CD4-positive, alpha-beta T cell treated with Interleukin-4 for 4 hours (primary cell): ENCODE results near the gene AFF3.
"Not testable (repeated sequence)": the region's sequence is repeated elsewhere in the genome, so short reads cannot be mapped to it uniquely, and the experiment has no call there.

ENCODE experiments used
- DNase-seq: peaks from one replicate; pipeline ENCODE4 v3.0.0-alpha.2; 2020

AFF3 gene

DNA sequence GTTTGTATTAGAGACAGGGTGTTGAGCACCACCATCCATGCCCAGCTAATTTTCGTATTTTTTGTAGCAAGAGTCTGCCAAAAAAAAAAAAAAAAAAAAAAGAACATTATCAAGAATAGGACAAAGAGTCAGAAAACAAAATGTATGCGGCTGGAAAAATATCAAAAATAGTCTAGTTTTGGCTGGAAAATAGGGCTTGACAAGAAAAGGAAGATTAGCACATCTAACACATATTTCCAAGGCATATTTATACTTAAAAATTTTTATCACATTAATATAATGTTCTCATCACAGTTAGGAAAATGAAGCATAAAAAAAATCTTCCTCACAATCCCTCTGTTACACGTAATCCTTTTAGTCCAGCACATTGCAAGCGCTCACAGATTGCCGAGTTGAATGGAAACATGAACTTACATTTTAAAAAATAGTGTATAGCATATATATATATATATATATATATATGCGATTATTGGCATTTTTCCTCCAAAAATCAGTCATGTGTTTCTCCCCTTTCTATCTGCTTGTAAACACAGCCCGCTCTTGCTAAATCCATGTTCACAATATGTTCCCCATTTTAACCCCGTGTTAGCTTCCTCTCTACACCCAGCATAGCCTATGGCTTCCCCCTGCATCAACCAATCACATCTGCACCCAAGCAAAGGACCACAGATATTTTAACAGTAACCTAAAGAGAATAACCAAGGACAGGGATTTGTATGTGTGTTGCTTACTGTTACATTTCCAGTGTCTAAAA is 183.0 kb downstream of the AFF3 start:
- no peak for DNase-seq

DNA sequence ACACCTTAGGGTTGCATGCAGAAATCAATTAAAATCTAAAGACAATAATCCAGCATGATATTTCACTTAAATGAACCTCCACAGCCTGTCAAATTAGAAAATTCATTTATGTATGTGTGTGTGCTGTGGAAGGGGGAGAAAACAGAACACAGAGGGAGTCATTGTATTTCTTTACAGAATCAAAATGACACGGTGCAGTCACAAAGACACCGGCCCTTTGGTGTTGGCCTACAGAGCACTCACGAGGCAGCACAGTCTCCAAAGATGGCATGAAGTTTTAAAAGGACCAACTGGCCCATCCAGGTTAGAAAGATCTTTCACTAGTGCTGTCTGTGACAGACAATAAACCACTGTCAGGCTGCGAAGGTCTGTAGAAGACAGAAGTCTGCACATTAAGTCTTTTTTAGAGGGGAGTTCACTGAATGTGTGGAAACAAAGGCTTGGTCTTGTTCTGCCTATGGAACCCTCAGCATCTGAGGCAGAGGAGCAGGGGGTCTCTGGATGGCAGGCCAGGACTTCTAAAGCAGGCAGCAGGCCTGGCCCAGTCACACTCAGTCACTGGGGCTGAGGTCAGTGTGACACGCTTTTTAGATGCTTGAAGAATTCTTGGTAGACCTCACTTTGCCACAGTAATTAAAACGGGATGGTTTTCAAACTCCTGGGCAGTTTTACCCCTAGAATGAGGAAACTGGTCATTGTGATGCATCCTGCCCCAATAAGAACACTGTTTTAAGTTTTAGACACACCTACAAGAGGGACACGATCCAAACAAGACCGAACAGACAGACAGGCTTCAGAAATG is 184.9 kb downstream of the AFF3 start:
- DNase-seq: no peak

DNA sequence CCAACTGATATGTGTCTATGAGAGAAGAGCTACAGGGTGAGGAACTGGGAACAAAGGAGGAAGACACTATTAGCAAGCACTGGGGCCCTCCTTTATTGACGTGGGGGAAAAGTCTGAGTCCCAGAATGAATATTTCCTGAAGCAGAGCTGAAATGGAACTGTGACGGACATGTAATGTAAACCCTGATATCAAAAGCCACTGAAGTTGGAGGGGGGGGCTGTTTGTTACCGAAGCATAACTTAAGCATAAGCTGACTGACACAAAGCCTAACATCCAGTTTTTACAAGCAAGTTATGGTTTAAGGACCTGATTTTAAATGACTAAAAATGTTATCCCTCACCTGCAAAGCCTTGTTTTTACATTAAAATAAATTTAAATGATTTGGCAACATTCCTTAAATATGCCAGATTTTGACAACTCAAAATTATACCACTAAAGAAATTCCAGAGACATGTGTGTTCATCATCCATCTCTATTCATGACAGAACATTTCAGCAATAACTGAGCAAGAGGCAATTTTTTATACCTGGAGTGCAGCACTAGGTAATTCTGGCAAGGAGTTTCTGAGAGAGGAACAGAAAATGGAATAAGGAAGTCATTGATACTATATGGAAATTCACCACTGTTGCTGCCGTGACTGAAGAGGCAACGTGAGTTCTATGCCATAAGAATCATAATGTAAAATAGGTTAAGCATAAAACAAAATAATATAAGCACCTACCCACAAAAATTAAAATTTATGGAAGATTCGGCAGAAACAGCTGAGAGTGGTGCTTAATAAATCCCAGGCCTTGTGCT is 186.0 kb downstream of the AFF3 start:
- no peak for DNase-seq

DNA sequence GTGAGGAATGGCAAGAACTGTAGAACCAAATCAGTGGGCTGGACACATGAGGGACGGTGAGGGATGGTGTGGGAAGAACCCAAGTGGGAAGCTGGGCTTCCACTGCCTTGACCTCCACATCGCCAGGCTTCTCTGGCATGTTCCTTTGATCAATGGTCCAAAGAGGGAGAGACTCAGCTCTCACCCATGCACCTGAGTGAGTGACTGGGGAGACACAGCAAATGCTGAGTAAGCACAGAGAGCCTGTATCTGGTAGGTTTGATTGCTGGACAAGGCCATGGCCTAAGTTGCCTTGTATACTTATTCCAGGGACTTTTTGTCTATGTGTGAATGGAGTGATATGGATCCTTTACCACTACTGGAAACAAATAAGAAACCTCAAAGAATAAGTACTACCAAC is 188.6 kb downstream of the AFF3 start:
- DNase-seq: no peak

DNA sequence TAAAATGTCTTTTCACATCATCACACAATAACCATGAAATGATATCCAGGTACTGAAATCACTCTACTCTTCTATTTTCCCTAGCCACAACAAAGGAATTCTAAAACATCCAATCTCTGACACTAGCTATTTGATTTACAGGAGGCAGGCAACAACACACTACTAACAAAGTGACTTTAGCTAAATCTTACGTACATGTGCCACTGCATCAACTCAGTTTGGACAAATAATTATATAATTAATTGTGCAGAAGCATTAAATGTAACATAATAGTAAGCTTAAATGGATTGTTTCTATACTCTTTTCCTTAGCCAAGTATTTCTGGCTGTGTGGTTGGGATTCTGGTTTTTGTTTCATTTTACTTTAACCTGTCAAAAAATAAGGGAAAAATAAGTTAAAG is 192.4 kb downstream of the AFF3 start:
- no peak for DNase-seq

DNA sequence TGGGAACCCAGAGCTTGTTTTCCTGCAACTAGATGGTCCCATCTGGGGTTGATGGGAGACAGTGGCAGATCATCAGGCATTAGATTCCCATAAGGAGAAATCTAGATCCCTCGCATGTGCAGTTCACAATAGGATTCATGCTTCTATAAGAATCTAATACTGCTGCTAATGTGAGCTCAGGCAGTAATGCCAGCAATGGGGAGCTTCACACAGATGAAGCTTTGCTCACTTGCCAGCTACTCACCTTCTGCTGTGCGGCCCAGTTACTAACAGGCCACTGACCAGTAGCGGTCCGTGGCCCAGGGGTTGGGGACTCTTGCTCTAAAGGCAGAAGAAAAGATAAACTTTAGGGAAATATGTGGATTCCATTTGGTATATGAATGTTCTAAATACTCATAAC is 192.9 kb downstream of the AFF3 start:
- no peak for DNase-seq

DNA sequence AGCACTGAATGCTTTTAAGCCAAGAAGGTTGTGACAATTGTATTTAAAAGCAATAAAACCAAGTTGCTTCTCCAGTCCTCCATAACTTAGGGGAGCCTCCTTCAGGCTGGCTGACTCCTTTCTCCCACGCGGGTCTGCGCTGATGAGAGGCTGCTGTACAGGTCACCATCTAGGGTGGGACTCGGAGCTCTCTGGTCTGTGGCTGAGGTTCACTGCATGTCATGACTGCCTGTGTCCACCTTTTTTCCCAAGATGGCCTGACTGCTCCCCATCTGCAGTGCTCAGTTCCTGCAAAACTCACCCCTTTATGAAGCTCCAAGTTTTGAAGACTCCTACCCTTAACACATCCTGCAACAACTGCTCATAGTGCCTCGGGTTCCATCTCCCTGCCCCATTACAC is 194.4 kb downstream of the AFF3 start:
- no peak for DNase-seq

DNA sequence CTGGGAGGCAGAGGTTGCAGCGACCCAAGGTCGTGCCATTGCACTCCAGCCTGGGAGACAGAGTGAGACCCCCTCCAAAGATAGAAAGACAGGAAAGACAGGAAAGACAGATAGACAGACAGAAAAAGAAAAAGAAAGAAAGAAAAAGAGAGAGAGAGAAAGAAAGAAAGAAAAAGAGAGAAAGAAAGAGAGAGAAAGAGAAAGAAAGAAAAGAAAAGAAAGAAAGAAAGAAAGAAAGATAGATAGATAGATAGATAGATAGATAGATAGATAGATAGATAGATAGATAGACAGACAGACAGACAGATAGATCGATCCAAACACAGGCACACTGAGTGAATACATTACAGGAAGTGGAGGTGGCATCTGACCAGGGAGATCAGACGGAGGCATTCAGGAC is 195.0 kb downstream of the AFF3 start:
- DNase-seq: not testable (repeated sequence)

DNA sequence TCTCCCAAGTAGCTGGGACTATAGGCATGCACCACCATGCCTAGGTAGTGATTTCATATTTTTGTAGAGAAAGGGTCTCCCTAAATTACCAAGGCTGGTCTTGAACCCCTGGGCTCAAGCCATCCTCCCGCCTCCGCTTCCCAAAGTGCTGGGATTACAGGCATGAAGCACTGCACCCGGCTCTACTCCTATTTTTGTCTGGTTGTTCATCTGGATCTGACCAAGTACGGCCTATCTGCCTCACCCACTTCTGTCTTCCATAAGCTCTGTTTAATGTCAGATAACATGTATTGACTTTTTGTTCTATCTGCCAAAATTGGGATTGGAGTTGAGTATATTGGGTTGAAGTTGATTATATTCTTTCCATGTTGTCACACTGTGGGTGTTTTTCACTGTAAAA is 198.4 kb downstream of the AFF3 start:
- no peak for DNase-seq

DNA sequence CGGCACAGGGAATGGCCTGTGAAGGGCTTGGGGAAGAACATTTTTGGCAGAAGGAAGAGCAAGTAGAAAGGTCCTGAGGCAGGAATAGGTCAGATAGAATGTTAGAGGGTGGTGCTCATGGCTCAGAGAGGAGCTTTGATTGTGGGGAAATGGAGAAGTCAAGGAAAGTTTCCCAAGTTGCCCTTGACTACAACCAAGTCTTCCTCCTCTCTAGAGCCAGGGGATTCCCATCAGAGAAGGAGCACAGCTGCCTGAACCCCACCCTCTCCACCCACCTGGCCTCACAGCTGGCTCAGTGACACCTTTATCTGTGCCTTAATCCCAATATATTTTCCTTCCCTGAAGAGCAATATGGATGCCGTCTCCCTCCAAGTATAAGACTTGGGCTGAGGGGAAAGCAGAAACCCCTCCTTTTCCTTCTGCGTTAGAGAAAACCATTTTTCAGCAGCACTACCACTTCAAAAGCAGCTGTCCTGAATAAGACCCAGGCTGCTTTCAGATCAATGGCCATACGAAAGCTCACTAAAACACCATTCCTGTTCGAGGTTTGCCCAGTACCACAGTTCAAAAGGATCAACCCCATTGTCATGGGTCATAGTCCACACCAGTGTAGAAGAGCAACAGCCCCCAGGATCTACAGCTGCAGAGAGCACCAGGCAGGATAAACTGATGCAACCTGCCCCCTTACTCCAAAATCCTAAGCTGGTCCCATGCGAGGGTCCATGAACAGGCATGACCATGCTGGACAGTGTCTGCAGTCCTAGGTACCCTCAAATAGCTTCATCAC is 199.6 kb downstream of the AFF3 start:
- no peak for DNase-seq

DNA sequence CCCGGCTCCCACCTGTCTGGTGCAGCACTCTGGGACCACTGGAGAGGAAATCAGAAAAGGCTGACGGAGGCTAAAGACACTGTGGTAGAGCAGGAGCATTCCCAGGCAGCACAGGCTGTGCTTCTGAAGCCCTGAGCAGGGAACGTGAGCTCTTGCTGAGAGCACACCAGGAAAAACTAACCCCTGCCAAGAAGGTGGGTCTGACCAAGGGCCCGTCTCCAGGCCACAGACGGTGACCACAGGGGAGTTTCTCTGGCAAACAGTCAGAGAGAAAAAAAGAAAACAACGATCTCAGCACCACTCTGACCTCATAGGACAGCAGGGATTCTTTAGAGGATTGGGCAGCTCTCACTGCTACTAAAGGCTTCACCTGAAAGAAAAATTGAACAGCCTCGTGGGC is 201.4 kb downstream of the AFF3 start:
- no peak for DNase-seq

DNA sequence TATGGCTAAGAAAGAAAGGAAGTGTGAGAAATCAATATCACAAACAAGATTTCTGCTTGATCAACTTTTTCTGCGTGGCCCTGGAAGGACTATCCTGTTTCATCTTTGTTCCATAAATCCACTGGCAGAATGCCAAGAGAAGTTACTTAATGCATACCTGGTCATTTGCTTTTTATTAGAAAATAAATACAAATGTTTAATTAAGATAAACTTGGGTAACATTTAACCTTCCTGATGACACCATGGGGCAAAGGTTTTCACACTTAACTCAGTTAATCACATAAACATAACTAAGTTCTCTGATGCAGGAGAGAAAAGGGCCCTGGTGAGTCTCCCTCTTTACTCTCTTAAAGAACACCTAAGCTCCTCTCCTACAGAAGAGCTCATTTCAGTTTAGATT is 203.3 kb downstream of the AFF3 start:
- DNase-seq: no peak

DNA sequence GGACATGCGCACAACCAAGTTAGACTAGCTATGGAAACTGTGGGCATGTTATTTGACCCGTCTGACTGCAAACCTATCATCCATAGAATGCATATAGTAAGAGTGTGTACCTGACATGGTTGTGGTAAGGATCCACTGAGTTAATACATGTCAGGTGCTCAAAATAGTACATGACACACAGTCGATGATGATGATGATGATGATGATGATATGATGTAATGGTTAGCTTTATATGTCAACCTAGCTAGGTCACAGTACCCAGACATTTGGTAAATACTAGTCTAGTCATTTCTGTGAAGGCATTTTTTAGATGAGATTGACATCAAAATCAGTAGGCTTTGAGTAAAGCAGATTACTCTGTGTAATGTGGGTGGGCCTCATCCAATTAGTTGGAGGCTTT is 204.1 kb downstream of the AFF3 start:
- DNase-seq: no peak

DNA sequence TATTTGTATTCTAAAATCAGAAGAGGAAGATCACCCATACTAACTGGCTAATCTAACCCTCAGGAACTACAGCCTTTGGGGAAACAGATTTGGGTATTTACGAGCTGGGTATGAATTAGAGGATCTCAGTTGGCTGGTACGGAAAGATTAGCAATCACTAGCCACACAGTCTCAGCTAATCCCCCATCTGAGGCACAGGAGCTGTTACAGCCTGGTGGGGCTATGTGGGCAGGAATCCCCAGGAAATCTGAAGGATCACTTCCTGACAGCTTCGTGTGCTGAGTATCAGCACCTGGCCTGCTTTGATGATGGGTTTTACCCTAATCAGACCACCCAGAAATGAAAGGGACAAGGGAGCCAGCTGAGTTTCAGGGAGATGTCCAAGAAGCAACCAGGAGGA is 206.3 kb downstream of the AFF3 start:
- DNase-seq: no peak

DNA sequence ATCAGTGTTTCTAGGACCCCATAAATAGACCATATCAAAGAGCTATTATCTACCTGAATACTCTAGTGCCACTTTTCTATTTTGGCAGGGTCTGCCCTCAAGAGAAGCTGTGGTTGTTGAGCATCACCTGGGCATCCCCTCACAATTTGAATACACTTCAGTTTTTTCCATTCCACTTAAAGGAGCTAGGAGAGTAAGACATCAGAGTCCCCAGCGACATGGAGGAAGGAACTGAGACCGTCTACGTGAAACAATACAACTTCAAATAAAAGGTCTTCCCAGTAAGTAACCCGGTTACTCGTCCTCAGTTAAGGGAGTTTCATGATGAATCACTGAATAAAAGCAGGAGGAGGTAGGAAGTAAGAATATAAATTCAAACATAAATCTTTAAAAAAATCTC is 206.7 kb downstream of the AFF3 start:
- no peak for DNase-seq

DNA sequence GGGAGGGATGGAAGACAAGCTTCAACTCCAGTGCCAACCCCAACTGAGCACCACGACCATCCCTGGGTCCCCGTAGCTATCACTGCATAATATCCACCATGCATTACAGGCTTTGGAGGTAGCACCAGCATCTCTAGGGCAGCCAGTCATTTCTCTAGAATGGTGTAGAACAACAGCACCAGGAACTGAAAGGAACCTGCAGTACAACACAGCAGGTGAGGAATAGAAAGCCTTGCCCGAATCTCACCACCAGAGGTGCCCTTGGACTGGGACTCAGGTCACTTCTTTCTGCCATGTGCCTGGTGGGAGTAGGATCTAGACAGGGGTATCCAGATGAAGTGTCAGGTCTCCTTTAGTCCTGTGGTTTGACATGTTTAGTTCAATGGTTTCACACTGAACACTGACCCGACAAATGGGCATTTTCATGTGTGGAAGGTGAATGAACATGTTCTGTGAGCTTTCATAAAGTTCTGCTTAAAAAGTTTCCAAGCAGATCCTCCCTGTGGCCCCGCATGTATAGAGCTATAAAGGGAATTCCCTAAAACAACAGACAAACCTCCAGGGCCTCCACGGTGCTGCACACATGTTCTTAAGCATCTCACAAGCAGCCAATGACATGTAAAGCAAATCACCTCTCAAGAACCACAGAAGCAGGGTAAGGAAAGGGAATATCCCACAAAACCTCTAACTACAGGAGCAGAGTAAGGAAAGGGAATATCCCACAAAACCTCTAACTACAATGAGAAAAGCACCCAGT is 208.3 kb downstream of the AFF3 start:
- no peak for DNase-seq

DNA sequence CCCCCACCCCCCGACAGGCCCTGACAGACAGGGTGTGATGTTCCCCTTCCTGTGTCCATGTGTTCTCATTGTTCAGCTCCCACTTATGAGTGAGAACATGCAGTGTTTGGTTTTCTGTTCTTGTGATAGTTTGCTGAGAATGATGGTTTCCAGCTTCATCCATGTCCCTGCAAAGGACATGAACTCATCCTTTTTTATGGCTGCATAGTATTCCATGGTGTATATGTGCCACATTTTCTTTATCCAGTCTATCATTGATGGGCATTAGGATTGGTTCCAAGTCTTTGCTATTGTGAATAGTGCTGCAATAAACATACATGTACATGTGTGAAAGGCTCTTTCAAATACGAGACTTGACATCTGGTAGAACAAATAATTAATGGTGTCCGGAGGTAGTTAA is 208.9 kb downstream of the AFF3 start:
- not testable (repeated sequence) for DNase-seq

DNA sequence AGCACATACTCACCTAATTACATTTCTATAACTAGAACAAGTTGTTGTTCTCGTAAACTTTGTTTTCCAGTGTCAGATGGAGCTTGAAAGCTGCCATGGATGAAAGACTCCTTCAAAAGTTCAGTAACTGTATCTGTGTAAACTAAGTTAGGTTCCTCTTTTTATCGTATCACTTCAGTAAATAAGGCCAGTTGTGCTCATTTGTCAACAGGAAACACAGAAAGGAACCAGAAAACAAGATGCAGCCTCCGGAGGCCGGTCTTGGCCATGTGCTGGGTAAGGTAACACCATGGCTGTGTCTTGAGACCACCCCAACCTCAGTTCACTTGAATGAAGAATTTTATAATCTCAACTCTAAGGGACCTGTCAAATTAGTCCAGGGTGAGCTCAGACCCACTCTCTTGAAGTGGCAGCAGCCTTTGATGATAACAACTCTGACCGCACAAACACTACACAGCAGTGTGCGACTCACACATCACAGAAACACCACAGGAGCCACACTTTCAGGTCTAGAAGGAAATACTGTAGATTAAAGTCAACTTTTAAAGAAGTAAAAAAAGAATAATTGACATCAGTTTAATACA is 213.8 kb downstream of the AFF3 start:
- DNase-seq: no peak

DNA sequence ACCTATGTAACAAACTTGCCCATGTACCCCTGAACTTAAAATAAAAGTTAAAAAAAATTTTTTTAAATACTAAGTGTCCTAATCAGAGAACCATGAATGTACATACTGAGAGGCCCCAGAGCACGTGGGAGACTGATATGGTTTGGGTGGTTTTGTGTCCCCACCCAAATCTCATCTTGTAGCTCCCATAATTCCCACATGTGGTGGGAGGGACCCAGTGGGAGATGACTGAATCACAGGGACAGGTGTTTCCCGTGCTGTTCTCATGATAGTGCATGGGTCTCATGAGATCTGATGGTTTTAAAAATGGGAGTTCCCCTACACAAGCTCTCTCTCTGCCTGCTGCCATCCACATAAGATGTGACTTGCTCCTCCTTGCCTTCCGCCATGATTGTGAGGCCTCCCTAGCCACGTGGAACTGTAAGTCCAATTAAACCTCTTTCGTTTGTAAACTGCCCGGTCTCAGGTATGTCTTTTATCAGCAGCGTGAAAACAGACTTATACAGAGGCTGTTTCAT is 214.6 kb downstream of the AFF3 start:
- not testable (repeated sequence) for DNase-seq

DNA sequence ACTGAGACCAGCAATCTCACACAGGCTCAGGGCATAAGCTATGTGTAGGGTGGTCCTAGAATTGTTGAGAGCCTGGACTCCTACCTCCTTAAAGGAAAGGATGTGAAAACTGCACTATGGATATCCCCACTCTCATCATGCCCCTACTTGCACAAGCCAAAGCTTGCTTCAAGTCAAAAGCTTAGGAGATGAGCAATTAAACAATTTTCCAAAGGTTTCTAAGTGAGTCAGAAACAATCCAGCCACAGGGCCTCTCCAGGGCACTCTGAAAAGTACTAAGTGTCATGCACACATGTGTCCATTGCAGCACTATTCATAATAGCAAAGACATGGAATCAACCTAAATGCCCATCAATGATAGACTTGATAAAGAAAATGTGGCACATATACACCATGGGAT is 215.4 kb downstream of the AFF3 start:
- no peak for DNase-seq

DNA sequence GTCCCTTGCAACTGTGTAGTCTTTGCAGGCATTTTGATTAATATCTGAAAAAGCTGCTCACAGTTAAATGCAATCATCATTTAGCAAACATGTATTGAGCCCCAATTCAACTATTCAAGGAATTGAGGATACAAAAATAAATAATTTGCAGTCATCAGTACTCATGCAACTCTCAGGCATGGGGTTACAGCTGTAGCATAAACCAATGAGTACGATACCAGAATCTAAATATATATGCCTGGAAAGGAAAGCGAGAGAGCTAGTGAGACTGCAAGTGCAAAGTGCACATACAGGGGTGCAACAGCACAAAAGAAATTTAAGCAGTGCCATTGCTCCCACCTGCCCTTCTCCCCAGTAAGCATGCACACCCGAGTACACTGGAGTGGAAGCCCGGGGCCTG is 216.4 kb downstream of the AFF3 start:
- no peak for DNase-seq

DNA sequence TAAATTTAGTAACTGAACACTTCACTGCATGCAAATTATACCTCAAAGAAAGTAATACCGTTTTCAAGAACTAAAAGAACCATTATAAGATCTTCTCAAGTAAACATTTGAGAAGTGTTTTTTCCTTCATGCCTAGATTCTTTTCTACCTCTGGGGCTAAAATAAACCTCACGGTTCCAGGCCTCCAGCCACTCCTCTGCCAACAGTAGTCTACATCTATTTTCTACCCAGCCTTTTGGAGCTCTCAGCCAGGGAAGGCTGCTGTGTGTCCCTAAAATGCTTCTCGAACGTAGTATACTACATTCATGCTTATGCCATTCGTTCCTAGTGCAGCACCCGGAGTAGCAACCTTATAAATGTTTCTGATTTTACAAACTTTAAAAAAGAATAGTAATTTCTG is 219.7 kb downstream of the AFF3 start:
- no peak for DNase-seq
